Activated gamma-delta T cell treated with anti-CD3 and anti-CD28 coated beads, Interleukin-2, amount 50 U/mL, for 16 hours (primary cell): ENCODE data around the gene GPR143.
"Not testable (repeated sequence)": the region's sequence is repeated elsewhere in the genome, so short reads cannot be mapped to it uniquely, and the experiment has no call there.

Source experiments
- DNase-seq: peaks from one replicate; pipeline ENCODE4 v3.0.0-alpha.2; 2020; ENCODE audit warnings: low read depth

The GPR143 gene

GRCh38 chrX:9768321-9768839 is 2.7 kb upstream of the GPR143 start:
- not testable (repeated sequence) for DNase-seq

- no peak for DNase-seq
These were observed 1.7 kb upstream of the GPR143 start for GRCh38 chrX:9767375-9767774.

DNA sequence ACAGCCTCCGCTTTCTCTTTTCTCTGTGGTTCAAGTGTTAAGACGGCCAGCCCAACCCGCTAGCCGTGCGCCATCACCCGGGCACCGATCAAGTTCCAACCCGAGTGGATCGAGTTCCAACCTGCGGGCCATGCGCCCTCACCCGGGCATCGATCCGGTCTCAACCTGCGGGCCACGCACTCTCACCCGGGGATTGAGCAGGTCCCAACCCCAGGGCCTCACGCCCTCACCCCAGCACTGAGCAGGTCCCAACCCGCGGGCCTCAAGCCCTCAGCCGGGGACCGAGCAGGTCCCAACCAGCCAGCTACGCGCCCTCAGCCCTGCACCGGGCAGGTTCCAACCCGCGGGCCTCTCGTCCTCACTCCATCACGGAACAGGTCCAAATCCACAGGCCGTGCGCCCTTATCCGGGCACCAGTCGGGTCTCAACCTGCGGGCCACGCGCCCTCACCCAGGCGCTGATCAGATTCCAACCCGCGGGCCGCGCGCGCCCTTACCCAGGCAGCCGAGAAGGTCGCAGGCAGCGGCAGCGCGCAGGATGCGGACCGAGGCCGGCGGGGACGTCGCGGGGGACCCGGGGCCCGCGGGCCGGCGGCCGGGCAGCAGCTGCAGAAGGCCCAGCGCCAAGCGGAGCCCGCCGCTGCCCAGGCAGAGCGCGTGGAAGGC is 443 bp downstream of the GPR143 start:
- DNase-seq = no peak

GRCh38 chrX:9759337-9759736 is 6.3 kb downstream of the GPR143 start:
- DNase-seq = no peak

GRCh38 chrX:9758021-9758638 is 7.5 kb downstream of the GPR143 start:
- no peak for DNase-seq

DNA sequence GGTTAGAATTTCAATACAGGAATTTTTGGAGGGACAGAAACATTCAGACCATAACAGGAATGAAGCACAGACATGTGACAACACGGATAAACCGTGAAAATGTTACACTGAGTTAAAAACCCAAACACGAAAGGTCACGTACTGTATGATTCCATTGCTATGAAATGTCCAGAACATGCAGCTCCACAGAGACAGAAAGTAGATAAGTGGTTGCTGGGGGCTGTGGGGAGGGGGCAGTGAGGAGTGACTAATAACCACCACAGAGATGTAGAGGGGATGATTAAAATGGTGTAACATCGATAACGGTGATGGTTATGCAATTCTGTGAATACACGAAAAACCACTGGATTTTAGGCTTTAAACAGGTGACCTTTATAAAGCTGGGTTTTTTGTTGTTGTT is 8.3 kb downstream of the GPR143 start:
- DNase-seq = no peak

DNA sequence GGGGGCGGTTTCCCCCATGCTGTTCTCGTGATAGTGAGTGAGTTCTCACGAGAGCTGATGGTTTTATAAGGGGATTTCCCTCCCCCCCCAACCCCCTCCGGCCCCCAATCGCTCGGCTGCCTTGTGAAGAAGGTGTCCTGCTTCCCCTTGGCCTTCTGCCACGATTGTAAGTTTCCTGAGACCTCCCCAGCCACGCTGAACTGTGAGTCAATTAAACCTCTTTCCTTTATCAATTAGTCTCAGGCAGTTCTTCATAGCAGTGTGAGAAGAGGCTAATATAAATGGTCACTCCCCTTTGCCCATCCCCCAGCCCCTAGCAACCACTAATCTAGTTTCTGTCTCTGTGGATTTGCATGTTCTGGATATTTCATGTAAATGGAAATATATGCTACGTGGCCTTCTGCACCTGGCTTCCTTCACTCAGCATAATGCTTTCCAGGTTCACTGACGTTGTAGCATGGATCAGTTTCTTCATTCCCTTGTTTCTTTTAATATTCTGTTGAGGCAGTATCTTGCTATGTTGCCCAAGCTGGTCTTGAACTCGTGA is 16.4 kb downstream of the GPR143 start:
- DNase-seq = no peak

GRCh38 chrX:9747644-9748043 is 18.0 kb downstream of the GPR143 start:
- DNase-seq = no peak

DNA sequence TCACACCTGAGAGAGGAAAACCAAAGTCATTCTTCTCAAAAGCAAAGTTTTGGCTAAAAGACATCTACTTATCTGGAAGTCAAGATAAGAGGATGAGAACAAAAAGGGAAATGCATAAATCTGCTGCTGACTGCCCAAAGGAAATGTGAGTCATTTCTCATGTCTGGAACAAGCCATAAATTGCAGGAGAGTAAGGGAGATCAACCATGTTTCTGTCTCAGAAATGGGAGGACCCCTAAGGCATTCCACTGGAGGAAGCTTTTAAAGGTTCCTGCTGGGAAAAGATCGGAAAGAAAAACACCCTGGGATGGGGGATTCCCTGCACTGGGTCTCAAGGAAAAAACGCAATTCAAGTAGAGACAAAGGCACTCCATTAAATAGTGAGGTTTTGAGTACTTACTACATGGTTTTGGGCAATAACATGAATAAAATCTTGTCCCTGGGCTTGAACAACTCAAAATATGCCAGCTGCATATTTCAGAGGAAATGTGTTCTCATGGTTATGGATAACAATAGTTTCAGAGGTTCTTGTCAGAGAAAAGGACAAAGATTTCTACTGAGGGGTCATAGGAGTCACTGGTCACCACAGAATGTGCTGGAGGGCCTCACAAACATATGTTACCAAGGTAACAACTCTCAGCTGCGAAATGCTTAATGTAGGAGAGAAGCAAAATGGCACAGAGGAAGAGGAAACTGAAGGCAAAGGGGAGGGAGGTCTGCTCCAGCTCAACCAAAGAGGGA is 19.3 kb downstream of the GPR143 start:
- DNase-seq = no peak

- DNase-seq = no peak
These were observed 20.1 kb downstream of the GPR143 start for GRCh38 chrX:9745417-9746115.

DNA sequence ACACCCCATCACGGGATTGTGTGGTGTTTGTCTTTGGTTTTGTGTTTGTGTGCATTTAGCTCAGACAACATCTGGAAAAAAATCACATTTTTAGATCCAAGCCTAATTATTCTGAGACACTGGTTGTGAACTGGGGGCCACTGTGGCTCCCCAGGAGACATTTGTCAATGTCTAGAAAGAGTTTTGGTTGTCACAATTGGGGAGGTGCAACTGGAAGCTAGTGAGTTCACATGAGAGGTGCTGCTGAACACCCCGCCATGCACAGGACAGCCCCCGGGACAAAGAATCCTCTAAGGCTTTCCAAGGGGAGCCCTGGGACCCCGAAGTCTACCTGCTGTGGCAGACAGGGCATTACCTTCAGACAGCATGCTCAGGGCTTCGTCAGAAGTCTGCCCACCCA is 26.5 kb downstream of the GPR143 start:
- no peak for DNase-seq

DNA sequence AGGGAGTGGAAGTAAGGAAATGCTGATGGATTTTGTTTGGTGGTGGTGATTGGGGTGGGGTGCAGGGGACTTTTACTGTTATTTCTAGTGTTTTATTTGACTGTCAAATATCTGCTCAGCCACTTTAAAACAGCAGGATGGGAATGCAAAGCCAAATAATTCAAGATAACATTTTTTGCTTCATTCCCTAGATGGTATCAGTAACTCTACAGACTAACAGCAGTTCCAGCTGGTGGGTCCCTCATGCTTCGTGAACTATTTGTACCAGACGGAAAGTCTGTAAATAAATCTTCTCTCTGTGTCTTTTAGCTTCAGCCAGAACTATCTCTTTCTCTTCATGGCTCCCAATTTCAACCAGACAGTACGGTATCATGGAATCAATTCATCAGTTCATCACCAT is 27.5 kb downstream of the GPR143 start:
- no peak for DNase-seq

- no peak for DNase-seq
These were observed 28.3 kb downstream of the GPR143 start for GRCh38 chrX:9737363-9737762.

- no peak for DNase-seq
These were observed 34.9 kb downstream of the GPR143 start for GRCh38 chrX:9730752-9731151.

GRCh38 chrX:9730078-9730477 is 35.6 kb downstream of the GPR143 start:
- DNase-seq = no peak

DNA sequence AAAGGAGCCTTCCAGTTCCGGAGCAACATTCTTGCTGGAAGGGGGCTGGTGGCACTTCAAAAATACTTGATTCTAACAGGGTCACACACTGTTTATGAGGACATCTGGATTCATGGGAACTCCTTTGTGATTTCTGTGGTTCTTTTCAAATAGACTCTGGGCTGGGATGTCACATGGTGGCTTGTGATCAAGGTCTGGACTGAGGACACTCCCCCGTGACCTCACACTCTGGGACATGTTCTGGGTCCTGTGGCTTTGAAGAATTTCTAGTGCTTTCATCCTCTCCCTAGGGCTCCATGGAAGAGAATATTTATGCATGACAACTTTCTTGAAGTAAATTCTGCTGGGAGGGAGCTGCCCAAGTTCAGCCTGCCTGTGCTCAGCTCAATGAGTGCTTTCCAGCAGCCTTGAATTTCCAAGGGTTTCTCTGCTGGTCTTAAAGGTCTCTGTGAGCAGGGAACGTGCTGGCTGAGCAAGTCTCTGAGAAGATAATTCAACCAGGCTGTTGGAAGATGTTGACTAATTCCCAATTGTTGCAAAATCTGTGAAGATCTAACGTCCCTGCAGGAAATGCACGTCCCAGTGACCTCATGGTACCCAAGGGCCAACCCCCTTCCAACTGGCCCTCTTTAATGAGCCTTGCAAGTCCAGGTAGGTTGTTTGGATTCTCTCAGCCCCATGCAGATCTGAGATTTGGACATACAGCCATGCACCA is 36.3 kb downstream of the GPR143 start:
- no peak for DNase-seq

DNA sequence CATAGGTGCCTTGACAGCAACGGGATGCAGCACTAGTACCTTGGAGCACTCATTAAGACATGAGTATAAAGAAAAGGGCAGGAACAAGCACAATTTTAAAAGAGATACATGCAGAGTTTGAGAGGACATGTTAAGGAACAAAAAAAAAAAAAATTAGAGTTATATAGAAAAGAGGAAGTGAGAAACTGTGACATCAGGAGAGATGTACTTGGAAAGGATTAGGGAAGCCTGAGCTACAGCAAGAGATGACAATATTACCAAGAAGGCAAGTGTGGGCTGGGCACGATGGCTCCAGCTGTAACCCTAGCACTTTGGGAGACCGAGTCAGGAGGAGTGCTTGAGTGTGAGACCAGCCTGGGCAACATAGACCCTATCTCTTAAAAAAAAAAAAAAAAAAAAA is 37.4 kb downstream of the GPR143 start:
- no peak for DNase-seq

- no peak for DNase-seq
These were observed 40.9 kb downstream of the GPR143 start for GRCh38 chrX:9724711-9725110.

DNA sequence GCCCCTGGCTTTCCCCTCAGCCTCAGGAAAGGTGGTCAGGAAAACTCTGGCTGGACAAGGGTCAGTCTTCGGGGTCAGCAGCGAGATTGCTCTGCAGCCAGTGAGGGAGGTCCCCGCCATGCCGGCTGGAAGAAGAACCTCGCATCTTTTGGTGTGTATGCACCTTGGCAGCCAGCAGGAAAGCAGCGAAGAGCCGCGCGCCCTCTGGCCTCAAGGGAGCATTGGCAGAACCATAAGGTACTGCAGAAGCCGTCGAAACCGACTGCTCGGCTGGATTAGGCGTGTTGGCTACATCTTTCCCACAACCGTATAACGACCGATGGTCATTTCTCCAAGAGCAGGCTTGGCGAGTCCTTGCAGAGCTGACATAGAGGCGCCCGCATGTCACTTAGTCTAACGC is 48.3 kb downstream of the GPR143 start:
- no peak for DNase-seq

DNA sequence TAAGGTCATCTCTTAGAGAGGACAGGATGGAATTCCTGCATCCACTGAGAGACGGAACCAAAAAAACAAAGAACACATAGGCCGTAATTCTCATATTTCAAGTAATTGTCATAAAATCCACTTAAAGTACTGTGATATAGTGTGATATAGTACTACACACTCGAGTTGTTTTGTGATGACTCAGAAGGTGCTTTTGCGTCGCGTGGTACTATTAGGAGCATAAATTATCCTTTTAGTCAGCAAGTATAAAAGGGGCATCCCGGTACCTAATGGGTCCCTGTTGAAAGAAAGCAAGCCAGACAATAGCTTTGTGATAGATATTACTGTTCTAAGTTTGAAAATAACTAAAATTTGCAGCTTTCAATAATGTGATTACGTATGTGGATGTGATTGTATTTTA is 55.3 kb downstream of the GPR143 start:
- no peak for DNase-seq

GRCh38 chrX:9708923-9709553 is 56.6 kb downstream of the GPR143 start:
- DNase-seq = peak; percentile 62
